ENCODE measurements around the gene CCL19.

CCL19 gene

DNA sequence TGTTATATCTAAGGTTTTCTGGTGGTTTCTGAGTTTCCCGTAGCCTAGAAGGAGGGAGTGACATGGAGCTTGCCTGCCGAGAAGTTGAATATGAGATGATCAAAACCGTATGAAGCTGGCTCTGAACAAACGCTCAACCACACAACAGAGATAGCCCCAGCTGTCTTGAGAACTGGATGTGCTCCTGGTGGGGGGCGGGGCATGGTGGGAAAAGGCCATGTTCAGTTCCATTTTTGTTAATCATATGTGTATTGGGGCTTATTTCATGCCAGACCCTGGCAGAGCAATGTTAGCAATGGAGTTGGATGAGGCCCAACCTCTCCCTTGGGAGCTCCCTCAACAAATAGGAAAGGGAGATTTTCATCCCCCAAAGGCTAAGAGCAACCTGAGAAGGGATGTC is 4.8 kb downstream of the CCL19 start:
- FAIRE-seq (no peak), DNase-seq (ENCODE audit: insufficient read length, low spot score) (no peak)
- TF ChIP-seq POU2F2 (IDR thresholded peaks at IDR 0.05; ENCODE audit: low read depth, low read length) (no peak), POLR2A (IDR thresholded peaks at IDR 0.05; ENCODE audit: low read depth, low read length) (no peak), PAX5 (IDR thresholded peaks at IDR 0.05; ENCODE audit: insufficient read depth, low read length, severe bottlenecking) (no peak), TAF1 (IDR thresholded peaks at IDR 0.05; ENCODE audit: low read depth, low read length) (no peak), SPI1 (IDR thresholded peaks at IDR 0.05; ENCODE audit: low read depth, low read length) (no peak), POLR2AphosphoS5 (IDR thresholded peaks at IDR 0.05; ENCODE audit: low read depth, low read length) (no peak)

DNA sequence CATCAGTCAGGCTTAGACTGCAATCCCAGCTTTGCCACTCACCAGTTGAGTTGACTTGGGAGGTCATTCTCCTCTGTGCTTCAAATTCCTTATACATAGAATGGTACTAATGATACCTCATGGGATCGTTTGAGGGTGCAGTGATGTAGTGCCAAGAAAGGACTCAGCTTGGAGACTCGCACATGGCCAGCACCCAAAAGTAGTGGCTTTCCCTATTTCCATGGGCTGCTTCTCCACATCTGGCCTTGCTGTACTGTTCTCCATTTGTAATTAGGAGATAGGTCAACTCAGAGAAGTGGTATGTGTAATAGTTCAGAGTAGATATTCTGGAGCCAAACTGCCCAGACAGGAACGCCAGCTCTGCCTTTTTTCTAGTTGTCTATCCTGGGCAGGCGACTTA is 5.5 kb downstream of the CCL19 start:
- FAIRE-seq (no peak), DNase-seq (ENCODE audit: insufficient read length, low spot score) (no peak)
- no peak for TF ChIP-seq SPI1 (IDR thresholded peaks at IDR 0.05; ENCODE audit: low read depth, low read length)
- TF ChIP-seq POLR2AphosphoS5 (IDR thresholded peaks at IDR 0.05; ENCODE audit: low read depth, low read length), result no peak
- no peak for TF ChIP-seq POLR2A (IDR thresholded peaks at IDR 0.05; ENCODE audit: low read depth, low read length)
- no peak for TF ChIP-seq PAX5 (IDR thresholded peaks at IDR 0.05; ENCODE audit: insufficient read depth, low read length, severe bottlenecking)
- TF ChIP-seq TAF1 (IDR thresholded peaks at IDR 0.05; ENCODE audit: low read depth, low read length), result no peak
- TF ChIP-seq POU2F2 (IDR thresholded peaks at IDR 0.05; ENCODE audit: low read depth, low read length), result no peak

DNA sequence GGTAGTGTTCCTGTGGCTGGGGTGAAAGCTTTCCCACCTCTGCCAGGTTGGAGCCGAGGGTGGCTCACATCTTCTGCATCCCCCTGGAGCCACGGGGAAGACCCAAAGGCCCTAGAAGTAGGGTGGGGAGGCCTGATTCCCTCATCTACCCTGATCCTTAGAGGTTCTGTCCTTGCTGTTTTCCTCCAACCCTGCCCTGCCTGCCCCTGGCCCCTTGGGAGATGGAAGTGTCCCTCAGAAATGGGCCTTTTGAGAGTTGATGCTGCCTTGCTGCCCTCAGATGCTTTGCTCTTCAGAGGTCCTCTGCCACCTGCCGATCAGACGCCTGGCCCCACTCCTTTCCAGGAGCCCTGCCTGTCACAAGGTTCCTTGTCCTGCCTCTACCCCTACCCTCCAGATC is 6.3 kb downstream of the CCL19 start:
- FAIRE-seq (no peak), DNase-seq (ENCODE audit: insufficient read length, low spot score) (no peak)
- no peak for TF ChIP-seq POU2F2 (IDR thresholded peaks at IDR 0.05; ENCODE audit: low read depth, low read length)
- TF ChIP-seq POLR2A (IDR thresholded peaks at IDR 0.05; ENCODE audit: low read depth, low read length), result no peak

DNA sequence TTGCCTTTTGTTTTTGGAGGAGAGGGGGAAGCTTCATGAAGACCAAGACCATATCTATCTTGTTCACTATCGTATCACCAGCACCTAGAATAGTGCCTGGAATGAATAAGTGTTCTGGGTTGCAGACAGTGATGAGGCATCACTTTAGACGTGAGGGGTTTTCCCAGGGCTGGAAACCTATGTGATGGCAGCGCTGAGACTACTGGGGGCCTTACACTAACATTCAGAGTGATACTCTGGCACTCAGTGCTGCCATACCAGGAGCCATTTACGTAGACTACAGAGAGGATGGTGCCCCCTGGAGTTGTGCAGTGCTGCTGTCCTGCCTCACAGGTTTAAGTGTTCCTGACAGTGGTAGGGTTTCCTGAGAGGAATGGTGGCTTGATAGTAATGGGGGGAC is 6.9 kb downstream of the CCL19 start:
- DNase-seq (ENCODE audit: insufficient read length, low spot score) (no peak), FAIRE-seq (no peak)
- TF ChIP-seq POLR2AphosphoS5 (IDR thresholded peaks at IDR 0.05; ENCODE audit: low read depth, low read length) (no peak), PAX5 (IDR thresholded peaks at IDR 0.05; ENCODE audit: insufficient read depth, low read length, severe bottlenecking) (no peak), TAF1 (IDR thresholded peaks at IDR 0.05; ENCODE audit: low read depth, low read length) (no peak), SPI1 (IDR thresholded peaks at IDR 0.05; ENCODE audit: low read depth, low read length) (no peak), POLR2A (IDR thresholded peaks at IDR 0.05; ENCODE audit: low read depth, low read length) (no peak), POU2F2 (IDR thresholded peaks at IDR 0.05; ENCODE audit: low read depth, low read length) (no peak)

DNA sequence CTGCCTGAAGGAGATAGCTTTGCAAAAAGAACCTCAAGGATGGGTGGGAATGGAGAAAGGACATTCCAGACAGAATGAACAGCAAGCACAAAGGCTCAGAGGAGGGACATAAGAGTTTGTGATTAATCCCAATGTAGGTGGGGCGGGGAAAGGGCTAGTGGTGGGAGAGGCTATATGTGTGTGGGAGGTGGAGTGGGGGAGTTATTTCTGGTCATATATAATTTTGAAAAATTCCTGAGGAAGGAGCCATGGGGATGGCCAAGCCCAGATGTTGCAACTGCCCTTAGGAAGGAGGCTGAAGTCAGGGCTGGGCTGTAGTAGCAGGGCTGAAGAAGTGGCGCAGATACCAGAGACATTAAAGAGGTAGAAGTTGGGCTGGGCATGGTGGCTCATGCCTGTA is 15.2 kb downstream of the CCL19 start:
- DNase-seq (ENCODE audit: insufficient read length, low spot score), result no peak
- FAIRE-seq, result no peak
- TF ChIP-seq PAX5 (IDR thresholded peaks at IDR 0.05; ENCODE audit: insufficient read depth, low read length, severe bottlenecking) (no peak), POU2F2 (IDR thresholded peaks at IDR 0.05; ENCODE audit: low read depth, low read length) (no peak), TAF1 (IDR thresholded peaks at IDR 0.05; ENCODE audit: low read depth, low read length) (no peak), SPI1 (IDR thresholded peaks at IDR 0.05; ENCODE audit: low read depth, low read length) (no peak), POLR2AphosphoS5 (IDR thresholded peaks at IDR 0.05; ENCODE audit: low read depth, low read length) (no peak), POLR2A (IDR thresholded peaks at IDR 0.05; ENCODE audit: low read depth, low read length) (no peak)

DNA sequence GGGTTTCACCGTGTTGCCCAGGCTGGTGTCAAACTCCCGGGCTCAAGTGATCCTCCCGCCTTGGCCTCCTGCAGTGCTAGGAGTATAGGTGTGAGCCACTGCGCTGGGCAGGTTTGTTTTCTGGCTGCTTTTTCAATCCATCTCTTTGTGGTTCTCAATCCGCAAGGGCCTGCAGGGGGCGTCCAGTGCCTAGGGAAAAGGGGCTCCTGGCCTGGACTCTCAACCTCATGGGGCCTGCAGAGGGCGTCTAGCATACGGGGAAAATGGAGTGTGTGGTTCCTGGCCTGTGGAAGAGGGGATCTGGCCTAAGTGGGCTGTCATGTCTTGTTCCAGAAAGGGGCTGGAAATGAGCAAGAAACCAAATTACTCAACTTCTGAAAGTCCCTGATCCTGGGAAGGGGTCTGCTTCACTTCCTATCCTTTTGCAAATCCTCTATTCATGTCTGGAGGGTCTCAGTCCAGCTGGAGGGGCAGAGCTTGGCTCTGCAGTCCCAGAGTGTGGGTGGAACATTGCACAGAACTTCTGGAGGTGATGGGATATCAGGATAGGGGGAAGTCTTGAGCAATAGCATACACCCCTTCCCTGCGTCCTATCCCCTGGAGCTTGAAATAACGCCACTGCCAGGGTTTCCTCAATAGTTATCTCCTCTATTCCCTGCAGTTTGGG is 15.9 kb downstream of the CCL19 start:
- no peak for TF ChIP-seq POU2F2 (IDR thresholded peaks at IDR 0.05; ENCODE audit: low read depth, low read length)
- no peak for TF ChIP-seq TAF1 (IDR thresholded peaks at IDR 0.05; ENCODE audit: low read depth, low read length)
- no peak for TF ChIP-seq POLR2AphosphoS5 (IDR thresholded peaks at IDR 0.05; ENCODE audit: low read depth, low read length)
- TF ChIP-seq POLR2A (IDR thresholded peaks at IDR 0.05; ENCODE audit: low read depth, low read length), result no peak
- no peak for TF ChIP-seq PAX5 (IDR thresholded peaks at IDR 0.05; ENCODE audit: insufficient read depth, low read length, severe bottlenecking)
- TF ChIP-seq SPI1 (IDR thresholded peaks at IDR 0.05; ENCODE audit: low read depth, low read length), result no peak
- FAIRE-seq (no peak), DNase-seq (ENCODE audit: insufficient read length, low spot score) (peak; percentile 50)

DNA sequence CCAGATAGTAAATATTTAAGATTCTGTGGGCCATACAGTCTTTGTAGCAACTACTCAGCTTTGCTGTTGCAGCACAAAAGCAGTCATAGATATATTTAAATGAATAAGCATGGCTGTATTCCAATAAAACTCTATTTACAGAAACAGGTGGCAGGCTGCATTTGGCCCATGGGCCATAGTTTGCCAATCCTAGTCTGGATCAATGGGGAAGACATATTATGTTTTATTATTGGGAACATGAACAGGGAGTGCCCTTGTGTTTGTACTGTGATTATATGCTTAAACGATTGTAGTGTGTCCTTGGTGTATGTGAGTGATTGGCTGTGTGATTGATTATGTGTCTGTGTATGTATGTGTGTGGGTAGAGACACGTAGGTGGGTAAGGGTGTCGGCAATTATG is 16.6 kb downstream of the CCL19 start:
- no peak for TF ChIP-seq TAF1 (IDR thresholded peaks at IDR 0.05; ENCODE audit: low read depth, low read length)
- TF ChIP-seq POLR2A (IDR thresholded peaks at IDR 0.05; ENCODE audit: low read depth, low read length), result no peak
- TF ChIP-seq POLR2AphosphoS5 (IDR thresholded peaks at IDR 0.05; ENCODE audit: low read depth, low read length), result no peak
- TF ChIP-seq PAX5 (IDR thresholded peaks at IDR 0.05; ENCODE audit: insufficient read depth, low read length, severe bottlenecking), result no peak
- FAIRE-seq (no peak), DNase-seq (ENCODE audit: insufficient read length, low spot score) (no peak)

DNA sequence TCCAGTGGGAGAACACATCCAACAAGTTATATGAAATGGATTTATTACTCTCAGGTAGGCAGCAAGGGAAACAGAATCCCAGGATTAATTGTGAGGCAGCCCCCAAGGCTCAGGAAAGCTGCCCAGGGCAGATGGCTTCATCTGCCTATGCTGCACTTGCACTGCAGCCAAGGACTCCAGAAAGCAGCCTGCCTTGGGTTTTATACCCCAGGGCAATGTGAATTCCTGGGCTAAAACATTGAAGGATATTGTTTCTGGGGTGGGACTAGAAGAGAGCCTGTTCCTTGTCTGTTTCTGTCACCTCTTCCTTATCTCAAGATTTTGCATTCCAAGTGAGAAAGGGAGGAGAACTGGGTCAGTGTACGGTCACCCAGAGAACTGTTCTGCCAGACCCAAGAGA is 19.8 kb downstream of the CCL19 start:
- FAIRE-seq, result no peak
- TF ChIP-seq POU2F2 (IDR thresholded peaks at IDR 0.05; ENCODE audit: low read depth, low read length) (no peak), POLR2AphosphoS5 (IDR thresholded peaks at IDR 0.05; ENCODE audit: low read depth, low read length) (no peak), POLR2A (IDR thresholded peaks at IDR 0.05; ENCODE audit: low read depth, low read length) (no peak)
- DNase-seq (ENCODE audit: insufficient read length, low spot score), result no peak

DNA sequence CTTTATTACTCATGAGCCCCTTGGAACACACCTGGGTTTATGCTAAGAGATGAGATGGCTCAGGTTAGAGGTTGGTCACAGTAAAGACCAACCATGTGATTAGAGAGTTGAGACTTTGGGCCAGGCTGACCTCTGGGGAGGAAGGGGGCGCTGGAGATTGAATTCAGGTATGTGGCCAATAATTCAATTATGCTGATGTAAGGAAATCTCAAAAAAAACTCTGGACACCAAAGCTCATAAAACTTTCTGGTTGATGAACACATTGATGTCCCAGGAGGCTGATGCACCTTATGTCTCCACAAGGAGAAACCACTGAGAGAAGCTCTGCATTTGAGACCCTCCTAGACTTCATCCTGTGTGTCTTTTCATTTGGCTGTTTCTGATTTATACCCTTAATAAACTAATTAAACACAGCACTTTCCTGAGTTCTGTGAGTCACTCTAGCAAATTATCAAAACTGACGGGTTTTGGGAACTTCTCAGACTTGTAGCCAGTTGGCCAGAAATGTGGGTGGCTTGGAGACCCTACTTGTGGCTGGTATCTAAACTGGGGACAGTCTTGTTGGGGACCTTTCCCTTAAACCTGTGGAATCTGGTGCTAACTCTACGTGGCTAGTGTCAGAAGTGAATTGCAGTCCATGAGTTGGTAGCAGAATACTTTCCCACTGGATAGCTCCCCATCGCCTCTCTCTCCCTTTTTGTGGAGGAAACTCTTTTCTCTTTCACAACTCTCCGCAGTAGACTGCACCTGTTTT is 21.1 kb downstream of the CCL19 start:
- no peak for TF ChIP-seq TAF1 (IDR thresholded peaks at IDR 0.05; ENCODE audit: low read depth, low read length)
- no peak for TF ChIP-seq SPI1 (IDR thresholded peaks at IDR 0.05; ENCODE audit: low read depth, low read length)
- TF ChIP-seq POLR2AphosphoS5 (IDR thresholded peaks at IDR 0.05; ENCODE audit: low read depth, low read length), result no peak
- no peak for TF ChIP-seq POU2F2 (IDR thresholded peaks at IDR 0.05; ENCODE audit: low read depth, low read length)
- no peak for TF ChIP-seq POLR2A (IDR thresholded peaks at IDR 0.05; ENCODE audit: low read depth, low read length)
- no peak for TF ChIP-seq PAX5 (IDR thresholded peaks at IDR 0.05; ENCODE audit: insufficient read depth, low read length, severe bottlenecking)
- no peak for FAIRE-seq
- DNase-seq (ENCODE audit: insufficient read length, low spot score), result no peak

Measured in GM12891 (cell line).